ENCODE results near the gene ARIH2.
A peak's percentile ranks its signal among the peaks of the same experiment; 100 is the strongest.

The ARIH2 gene

GRCh38 chr3:49020330-49021212 is 101.9 kb downstream of the ARIH2 start:
- no peak for DNase-seq

DNA sequence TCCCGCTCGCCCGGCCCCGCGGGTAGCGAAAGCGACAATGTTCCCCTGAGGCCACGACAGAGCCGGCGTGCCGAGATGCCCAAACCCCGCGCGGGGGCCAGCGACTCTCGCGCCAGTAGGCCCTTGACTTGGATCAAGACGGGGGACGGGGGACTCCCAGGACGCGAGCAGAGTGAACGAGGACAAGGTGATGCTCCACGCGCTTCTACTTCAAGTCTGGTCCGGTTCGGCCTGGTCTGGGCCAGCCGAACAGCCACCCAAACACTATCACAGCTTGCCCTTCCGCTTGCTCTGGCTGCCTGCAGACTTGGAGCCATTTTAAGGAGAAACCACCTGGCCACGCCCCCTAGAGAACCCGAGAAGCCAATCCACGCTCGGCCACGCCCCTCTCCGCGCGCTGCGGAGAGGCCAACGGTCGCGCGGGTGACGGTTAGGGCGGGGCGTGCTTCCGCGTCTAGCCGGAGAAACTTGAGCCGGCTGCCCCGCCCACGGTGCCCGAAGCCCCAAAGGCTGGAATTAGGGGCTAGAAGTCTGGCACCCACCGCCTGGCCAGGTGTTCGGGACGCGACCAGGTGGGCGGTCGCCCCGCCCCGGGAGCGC is 102.7 kb downstream of the ARIH2 start:
- peak; percentile 96 to 97 (median 97) for DNase-seq

GRCh38 chr3:49021813-49022687 is 103.4 kb downstream of the ARIH2 start, which contains the start of gene NDUFAF3:
TSS of gene NDUFAF3 (plus strand) at chr3:49022121. CDS start at chr3:49022145, 24 bp downstream.
- peak; percentile 84 to 87 (median 85) for DNase-seq

DNA sequence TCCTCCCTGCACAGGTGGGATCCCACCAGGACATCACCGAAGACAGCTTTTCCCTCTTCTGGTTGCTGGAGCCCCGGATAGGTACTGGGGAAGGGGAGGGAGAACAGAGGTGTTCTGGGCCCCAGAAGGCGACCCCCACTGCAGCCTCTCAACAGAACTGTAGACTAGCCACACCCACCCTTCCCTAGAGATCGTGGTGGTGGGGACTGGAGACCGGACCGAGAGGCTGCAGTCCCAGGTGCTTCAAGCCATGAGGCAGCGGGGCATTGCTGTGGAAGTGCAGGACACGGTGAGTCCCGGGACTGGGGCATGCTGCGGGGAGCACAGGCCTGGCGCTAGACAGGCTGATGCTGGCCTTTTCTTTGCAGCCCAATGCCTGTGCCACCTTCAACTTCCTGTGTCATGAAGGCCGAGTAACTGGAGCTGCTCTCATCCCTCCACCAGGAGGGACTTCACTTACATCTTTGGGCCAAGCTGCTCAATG is 104.1 kb downstream of the ARIH2 start:
- no peak for DNase-seq

DNA sequence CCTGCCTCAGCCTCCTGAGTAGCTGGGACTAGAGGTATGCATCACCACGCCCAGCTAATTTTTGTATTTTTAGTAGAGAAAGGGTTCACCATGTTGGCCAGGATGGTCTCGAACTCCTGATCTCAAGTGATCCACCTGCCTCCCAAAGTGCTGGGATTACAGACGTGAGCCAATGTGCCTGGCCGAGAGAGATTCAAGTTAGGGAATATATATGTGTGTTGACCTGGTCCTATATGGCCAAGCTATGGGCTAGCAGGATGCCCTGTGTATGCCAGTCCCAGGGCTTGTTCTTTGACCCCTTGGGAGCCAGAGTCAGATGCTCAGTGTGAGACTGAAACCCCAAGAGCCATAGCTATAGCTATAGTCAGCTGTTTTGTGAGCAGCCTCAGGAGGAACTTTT is 105.1 kb downstream of the ARIH2 start:
- no peak for DNase-seq

DNA sequence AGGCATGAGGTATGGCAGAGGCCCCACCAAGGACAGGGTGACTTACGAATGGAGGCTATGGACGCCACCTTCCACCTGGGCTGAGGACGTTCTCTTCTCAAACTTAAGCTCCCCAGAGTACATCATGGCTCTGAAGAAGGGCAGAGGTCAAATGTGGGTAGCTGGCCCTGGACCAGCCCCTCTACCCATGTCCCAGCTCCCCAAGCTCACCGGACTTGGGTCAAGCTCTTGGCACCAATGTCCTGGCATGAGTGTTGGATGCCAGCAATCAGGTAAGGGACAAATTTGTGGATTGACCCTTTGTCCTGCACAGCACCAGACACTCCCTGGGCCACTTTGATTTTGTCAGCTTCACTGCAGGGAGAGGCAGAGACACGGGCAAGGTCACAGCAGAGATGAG is 105.8 kb downstream of the ARIH2 start:
- no peak for DNase-seq

DNA sequence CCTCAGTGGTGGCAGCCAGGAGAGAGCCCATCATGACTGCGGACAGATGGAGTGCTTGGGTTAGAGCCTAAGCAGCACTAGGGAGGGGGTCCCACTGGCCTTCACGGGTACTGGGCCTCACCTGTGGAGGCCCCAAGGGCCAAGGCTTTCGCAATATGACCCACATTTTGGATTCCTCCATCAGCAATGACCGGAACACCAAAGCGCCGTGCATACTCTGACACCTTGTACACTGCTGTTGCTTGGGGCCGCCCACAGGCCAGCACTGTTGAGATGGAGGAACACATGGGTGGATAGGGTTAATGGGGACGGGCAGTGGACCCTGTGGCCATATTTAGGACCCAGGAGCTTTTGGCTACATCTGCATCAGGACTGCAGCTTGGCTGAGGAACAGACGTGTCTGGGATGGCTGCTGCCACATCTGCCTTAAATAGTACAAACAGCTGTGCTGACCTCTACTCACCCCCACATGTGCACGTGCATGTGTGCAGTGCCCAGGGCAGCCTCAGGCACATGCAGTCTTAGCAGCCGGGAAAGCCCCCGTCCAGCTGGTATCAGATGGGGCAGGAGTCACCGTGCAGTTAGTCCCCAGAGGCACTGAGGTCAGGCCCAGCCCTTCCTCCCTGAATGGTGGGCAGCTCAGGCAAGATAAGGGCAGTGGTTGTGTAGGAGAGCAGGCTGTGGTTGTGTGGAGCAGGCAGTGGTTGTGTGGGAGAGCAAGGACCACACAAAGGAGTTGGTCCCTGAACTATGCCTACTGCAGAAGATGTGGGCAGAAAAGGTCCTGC is 106.6 kb downstream of the ARIH2 start:
- DNase-seq: no peak

- DNase-seq: no peak
Observed at GRCh38 chr3:49025793-49026520, 107.3 kb downstream of the ARIH2 start.

GRCh38 chr3:49026536-49026935 is 107.9 kb downstream of the ARIH2 start:
- no peak for DNase-seq

GRCh38 chr3:49027634-49028033 is 109.0 kb downstream of the ARIH2 start:
- DNase-seq: no peak

DNA sequence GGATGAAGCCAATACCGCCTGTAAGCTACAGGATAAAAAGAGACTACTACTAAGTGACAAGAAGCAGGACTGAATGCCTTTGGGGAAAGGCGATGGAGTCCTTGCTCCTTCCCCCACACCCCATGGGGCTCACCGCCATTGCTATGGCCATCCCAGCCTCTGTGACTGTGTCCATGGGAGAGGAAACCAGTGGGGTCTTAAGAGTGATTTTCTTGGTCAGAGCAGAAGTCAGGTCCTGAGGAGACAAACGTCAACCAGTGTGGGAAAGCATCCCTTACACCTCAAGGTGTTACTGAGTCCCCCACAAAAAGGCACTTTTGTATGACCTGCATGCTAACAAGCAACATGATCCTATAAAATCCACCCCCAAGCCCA is 109.6 kb downstream of the ARIH2 start:
- DNase-seq: no peak

DNA sequence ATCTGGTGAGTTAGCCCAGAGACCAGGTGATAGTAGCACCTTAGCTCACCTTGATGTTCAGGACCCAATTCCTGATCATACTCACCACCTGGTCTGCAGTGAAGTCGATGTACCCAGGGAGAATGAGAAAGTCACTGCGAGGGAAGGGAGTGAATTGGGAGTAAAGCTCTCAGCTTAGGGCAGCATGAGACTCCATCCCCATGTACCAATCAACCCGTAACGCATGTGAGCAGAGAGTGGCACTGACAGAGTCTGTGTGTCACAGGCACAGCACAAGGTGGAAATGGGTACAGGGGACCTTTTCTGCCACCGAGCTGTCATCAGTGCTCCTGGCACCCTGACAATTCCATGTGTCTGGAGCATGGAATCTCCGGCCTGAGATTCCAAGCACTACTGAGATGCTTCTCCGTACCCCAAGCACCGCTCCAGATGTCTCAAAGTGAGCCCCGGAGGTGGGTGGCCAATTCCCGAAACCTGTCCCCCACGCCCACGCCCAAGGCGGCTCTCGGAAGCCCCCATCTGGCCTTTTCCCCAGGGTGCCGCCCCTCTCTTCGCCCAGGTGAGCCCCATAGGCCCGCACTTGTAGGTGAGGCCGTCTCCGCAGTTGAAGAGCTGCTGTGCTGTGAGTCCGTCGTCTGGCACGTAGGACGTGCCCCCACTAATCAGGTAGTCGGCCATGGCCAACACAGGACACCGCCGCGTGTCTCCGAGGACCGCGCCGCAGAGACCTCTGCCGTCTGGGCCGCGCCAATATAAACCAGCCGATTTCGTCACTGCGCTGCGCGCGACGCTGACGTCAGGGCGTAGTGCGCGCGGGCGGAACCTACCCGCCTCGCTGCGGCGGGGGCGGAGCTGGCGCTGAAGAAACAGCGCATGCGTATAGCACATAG is 110.3 kb downstream of the ARIH2 start, which contains the start of gene IMPDH2:
Gene IMPDH2, minus strand, starts transcription at position 726 of the 890 bp plus-strand sequence. Its CDS starts 48 bp downstream, at position 678.
- peak; percentile 79 to 87 (median 84) for DNase-seq

- DNase-seq: no peak
Observed at GRCh38 chr3:49029563-49029884, 110.9 kb downstream of the ARIH2 start.

GRCh38 chr3:49030321-49030720 is 111.7 kb downstream of the ARIH2 start:
- DNase-seq: no peak

GRCh38 chr3:49032646-49033304 is 114.1 kb downstream of the ARIH2 start:
- DNase-seq: no peak

DNA sequence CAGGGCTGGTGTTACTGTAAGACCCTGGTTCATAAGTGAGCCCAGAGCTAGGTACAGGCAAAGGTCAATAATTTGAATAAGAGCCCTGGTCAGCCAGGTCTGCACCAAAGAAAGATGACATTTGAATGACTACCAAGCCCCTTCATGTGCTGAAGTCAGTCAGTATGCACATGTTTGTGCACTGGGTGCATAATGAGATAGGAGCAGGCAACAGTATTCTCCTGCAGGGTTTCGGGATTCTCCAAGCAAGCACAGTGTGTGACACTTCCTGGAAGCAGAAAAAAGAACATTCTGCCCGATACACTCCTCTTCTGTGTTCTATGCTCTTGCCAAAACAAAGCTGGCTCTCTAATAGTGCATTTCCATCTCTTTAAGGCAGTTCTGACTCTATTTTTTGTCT is 116.0 kb downstream of the ARIH2 start:
- no peak for DNase-seq

DNA sequence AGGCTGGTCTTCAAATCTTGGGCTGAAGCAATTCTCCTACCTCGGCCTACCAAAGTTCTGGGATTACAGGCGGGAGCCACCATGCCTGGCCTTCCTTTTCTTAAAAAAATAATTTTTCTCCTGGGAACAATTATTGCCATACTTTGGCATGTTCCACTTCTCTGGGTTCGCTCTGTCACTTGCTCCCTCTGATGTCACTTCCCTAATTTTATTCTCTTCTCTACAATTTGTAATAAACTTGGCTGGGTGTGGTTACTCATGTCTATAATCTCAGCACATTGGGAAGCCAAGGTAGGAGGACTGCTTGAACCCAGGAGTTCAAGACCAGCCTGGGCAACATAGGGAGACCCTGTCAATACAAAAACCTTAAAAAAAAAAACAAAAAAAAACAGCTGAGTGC is 116.6 kb downstream of the ARIH2 start:
- DNase-seq: no peak

Measured in activated CD4-positive, CD25-positive, alpha-beta regulatory T cell (primary cell).